Mucosa of stomach (tissue), 1 donor: ENCODE measurements around the gene BRD1.

Source experiments
- H3K27me3 ChIP-seq: one replicate; pipeline ENCODE4 v1.7.0; 2013; ENCODE audit warnings: mild to moderate bottlenecking, low read length; ENCODE audit not compliant: control insufficient read depth, insufficient read depth
- H3K36me3 ChIP-seq: one replicate; pipeline ENCODE4 v1.7.0; 2013; ENCODE audit warnings: low read length; ENCODE audit not compliant: control insufficient read depth, insufficient read depth
- H3K4me1 ChIP-seq: one replicate; pipeline ENCODE4 v1.7.0; 2013; ENCODE audit warnings: mild to moderate bottlenecking, low read length; ENCODE audit not compliant: control insufficient read depth, insufficient read depth
- H3K4me3 ChIP-seq: one replicate; pipeline ENCODE4 v1.7.0; 2013; ENCODE audit warnings: low read length
- H3K9ac ChIP-seq: one replicate; pipeline ENCODE4 v1.7.0; 2013; ENCODE audit warnings: mild to moderate bottlenecking, low read length, moderate library complexity
- H3K9me3 ChIP-seq: one replicate; pipeline ENCODE4 v1.7.0; 2013; ENCODE audit warnings: mild to moderate bottlenecking, low read length, moderate library complexity; ENCODE audit not compliant: control insufficient read depth
- donor health status: Pancreatic carcinoma.

BRD1 gene

GRCh38 chr22:49726701-49727101, 101.0 kb downstream of the BRD1 start:
- Histone ChIP-seq H3K36me3 (no peaks in the 10 kb centered on the region), H3K9me3 (no peaks in the 10 kb centered on the region), H3K9ac (no peak overlapping the region), H3K4me1 (peaks cover 9% of the 10 kb centered on the region), H3K4me3 (no peak overlapping the region), H3K27me3 (peaks cover 33% of the 10 kb centered on the region)

GRCh38 chr22:49726022-49726681, 101.5 kb downstream of the BRD1 start:
- H3K27me3 ChIP-seq: peaks cover 33% of the 10 kb centered on the region
- no peak overlapping the region for H3K9ac ChIP-seq
- no peak overlapping the region for H3K4me3 ChIP-seq
- H3K9me3 ChIP-seq: no peaks in the 10 kb centered on the region
- H3K4me1 ChIP-seq: peaks cover 9% of the 10 kb centered on the region
- H3K36me3 ChIP-seq: no peaks in the 10 kb centered on the region

GRCh38 chr22:49725516-49725915, 102.2 kb downstream of the BRD1 start:
- H3K4me3 ChIP-seq: no peak overlapping the region
- H3K9me3 ChIP-seq: no peaks in the 10 kb centered on the region
- no peaks in the 10 kb centered on the region for H3K36me3 ChIP-seq
- peaks cover 9% of the 10 kb centered on the region for H3K4me1 ChIP-seq
- no peak overlapping the region for H3K9ac ChIP-seq
- H3K27me3 ChIP-seq: peaks cover 33% of the 10 kb centered on the region

GRCh38 chr22:49724893-49725489, 102.7 kb downstream of the BRD1 start:
- Histone ChIP-seq H3K36me3 (no peaks in the 10 kb centered on the region), H3K4me3 (no peak overlapping the region), H3K4me1 (peaks cover 9% of the 10 kb centered on the region), H3K9ac (no peak overlapping the region), H3K9me3 (no peaks in the 10 kb centered on the region), H3K27me3 (peaks cover 36% of the 10 kb centered on the region)

- Histone ChIP-seq H3K4me3 (no peak overlapping the region), H3K36me3 (no peaks in the 10 kb centered on the region), H3K9me3 (no peaks in the 10 kb centered on the region), H3K4me1 (peaks cover 9% of the 10 kb centered on the region), H3K9ac (no peak overlapping the region), H3K27me3 (peaks cover 36% of the 10 kb centered on the region)
Measured at GRCh38 chr22:49724030-49724892, 103.4 kb downstream of the BRD1 start.

- Histone ChIP-seq H3K27me3 (peaks cover 36% of the 10 kb centered on the region), H3K9me3 (no peaks in the 10 kb centered on the region), H3K4me1 (peaks cover 9% of the 10 kb centered on the region), H3K4me3 (no peak overlapping the region), H3K36me3 (no peaks in the 10 kb centered on the region), H3K9ac (no peak overlapping the region)
Measured at GRCh38 chr22:49723478-49724029, 104.1 kb downstream of the BRD1 start.
